T-cell (primary cell): ENCODE data around the gene TMCC2. TPM values are rescaled to one million over a fixed set of nuclear protein-coding genes. Genes with fewer than 3 reads are reported as not detected.

Experiments
- ATAC-seq, 4 experiments: fragments of 200-7000 bp in 3 of 4; fragments of 150-1000 bp in 1 of 4; cut with Tn5 transposase; replicated peaks in 1 of 4; 1 replicate in 3 of 4; 2 replicates in 1 of 4; pipeline ENCODE4 v1.10.0; 2021; ENCODE audit warnings: moderate library complexity in 3 of 4, mild to moderate bottlenecking in 2 of 4, moderate number of reproducible peaks in 1 of 4
- CTCF ChIA-PET, 2 donors: fragments of 300-600 bp; sonication (Branson Sonifier 250); formaldehyde crosslinking; loops; one replicate each; lab custom pipeline; 2022; ENCODE audit warnings: antibody characterized with exemption in 2 of 2; lab: Charles Lee
- POLR2A ChIA-PET, 2 donors: fragments of 300-600 bp; sonication (Branson Sonifier 250); formaldehyde crosslinking; loops; one replicate each; lab custom pipeline; 2022; ENCODE audit warnings: antibody characterized with exemption in 2 of 2; lab: Charles Lee
- DNase-seq, 35 experiments: peaks; one replicate each; pipeline versions ENCODE4 v3.0.0 to v3.0.0-alpha.2; 2013 to 2023
- H3K27ac ChIP-seq: one replicate; pipeline ENCODE4 v1.5.1; 2013; ENCODE audit warnings: low read length
- H3K27me3 ChIP-seq, 2 experiments: replicated peaks in 1 of 2; 1 replicate in 1 of 2; 2 replicates in 1 of 2; pipeline versions ENCODE4 v1.6.1 to v1.7.0; 2013; ENCODE audit warnings: low read length in 1 of 2, mixed read lengths in 1 of 2; ENCODE audit not compliant: control insufficient read depth in 2 of 2, insufficient read depth in 2 of 2; ENCODE audit errors: extremely low read depth in 1 of 2
- H3K36me3 ChIP-seq, 2 donors: 1 replicate in 1 of 2; 2 replicates in 1 of 2; pipeline versions ENCODE4 v1.6.1 to v1.7.0; 2013; ENCODE audit warnings: low read length in 1 of 2; ENCODE audit not compliant: control insufficient read depth in 2 of 2, insufficient read depth in 1 of 2; ENCODE audit errors: extremely low read depth in 1 of 2
- H3K4me1 ChIP-seq, 2 experiments: 1 replicate in 1 of 2; 2 replicates in 1 of 2; pipeline versions ENCODE4 v1.6.1 to v1.7.0; 2013; ENCODE audit warnings: low read length in 2 of 2, mixed read lengths in 1 of 2; ENCODE audit not compliant: insufficient read depth in 2 of 2, control insufficient read depth in 1 of 2; ENCODE audit errors: extremely low read depth in 1 of 2
- H3K4me3 ChIP-seq, 2 donors: 1 replicate in 1 of 2; 2 replicates in 1 of 2; pipeline versions ENCODE4 v1.5.1 to v1.7.0; 2013; ENCODE audit warnings: mild to moderate bottlenecking in 2 of 2, low read length in 1 of 2, moderate library complexity in 1 of 2; ENCODE audit not compliant: control insufficient read depth in 1 of 2; ENCODE audit errors: extremely low read depth in 1 of 2
- H3K9me3 ChIP-seq: 2 replicates; pipeline ENCODE4 v1.7.0; 2013
- H3K27ac Mint-ChIP-seq, 2 donors: one replicate each; pipeline ENCODE4 v1.8.0; 2020 to 2021; ENCODE audit warnings: mild to moderate bottlenecking in 2 of 2, mixed read lengths in 2 of 2
- H3K27me3 Mint-ChIP-seq, 2 donors: one replicate each; pipeline ENCODE4 v1.8.0; 2021 to 2022; ENCODE audit warnings: mixed read lengths in 2 of 2
- H3K36me3 Mint-ChIP-seq: one replicate; pipeline ENCODE4 v1.8.0; 2021; ENCODE audit warnings: mixed read lengths
- H3K4me1 Mint-ChIP-seq, 3 donors: one replicate each; pipeline ENCODE4 v1.8.0; 2020 to 2022; ENCODE audit warnings: mixed read lengths in 3 of 3, mild to moderate bottlenecking in 1 of 3
- H3K4me3 Mint-ChIP-seq, 3 donors: one replicate each; pipeline ENCODE4 v1.8.0; 2020 to 2022; ENCODE audit warnings: mild to moderate bottlenecking in 3 of 3, mixed read lengths in 3 of 3, moderate library complexity in 3 of 3
- H3K9me3 Mint-ChIP-seq, 3 donors: one replicate each; pipeline ENCODE4 v1.8.0; 2020 to 2022; ENCODE audit warnings: mixed read lengths in 3 of 3
- WGBS: methylation state at CpG from one replicate; pipeline ENCODE4 v1.1.5; 2013; ENCODE audit warnings: missing lambda C conversion rate; ENCODE audit not compliant: insufficient coverage; 5-methylcytosine and 5-hydroxymethylcytosine counted together
- total RNA-seq, 35 experiments: library from RNA in 6 of 35; stranded (reverse) in 6 of 35; fragments of 120-200 nt in 1 of 35; gene quantifications; one replicate each; pipeline versions ENCODE4 v1.2.1 to v1.2.4 and lab custom pipeline; 2013 to 2026

TMCC2 gene
- total RNA-seq, 5 donors from 2014 or later (not counting 1 experiment from before 2014, with no cell fraction given), result 1.0 to 3.3 (median 1.8) TPM

- peaks cover 0 to 3% of the 10 kb centered on the region in 2 donors for H3K27me3 Mint-ChIP-seq
- Histone ChIP-seq H3K36me3 (no peaks in the 10 kb centered on the region), H3K27me3 (peaks cover 0 to 30% of the 10 kb centered on the region in 2 experiments), H3K27ac (no peak overlapping the region), H3K4me3 (no peak overlapping the region), H3K9me3 (no peaks in the 10 kb centered on the region), H3K4me1 (peaks cover 0 to 12% of the 10 kb centered on the region in 2 experiments)
- DNase-seq (no peak), ATAC-seq (no peak)
- no peak overlapping the region for H3K4me3 Mint-ChIP-seq
- no peaks in the 10 kb centered on the region for H3K36me3 Mint-ChIP-seq
- H3K27ac Mint-ChIP-seq, result no peak overlapping the region
- WGBS, result 89% methylated on average over 6 of the region's 8 CpGs
- peaks cover 4 to 7% (median 6%) of the 10 kb centered on the region in 3 donors for H3K4me1 Mint-ChIP-seq
- ChIA-PET CTCF (interaction anchor here (0.6 to 1.5 kb wide), 4 partner anchors 29 to 451 kb away, joined by 3 read pairs; no protein-coding TSS in a partner anchor), POLR2A (interaction anchor here in 1 of 2 donors (0.7 kb wide), 1 partner anchor 78 kb away, joined by 3 read pairs; no protein-coding TSS in a partner anchor)
- no peaks in the 10 kb centered on the region for H3K9me3 Mint-ChIP-seq
Observed at GRCh38 chr1:205258719-205259118, 31.0 kb downstream of the TMCC2 start.

DNA sequence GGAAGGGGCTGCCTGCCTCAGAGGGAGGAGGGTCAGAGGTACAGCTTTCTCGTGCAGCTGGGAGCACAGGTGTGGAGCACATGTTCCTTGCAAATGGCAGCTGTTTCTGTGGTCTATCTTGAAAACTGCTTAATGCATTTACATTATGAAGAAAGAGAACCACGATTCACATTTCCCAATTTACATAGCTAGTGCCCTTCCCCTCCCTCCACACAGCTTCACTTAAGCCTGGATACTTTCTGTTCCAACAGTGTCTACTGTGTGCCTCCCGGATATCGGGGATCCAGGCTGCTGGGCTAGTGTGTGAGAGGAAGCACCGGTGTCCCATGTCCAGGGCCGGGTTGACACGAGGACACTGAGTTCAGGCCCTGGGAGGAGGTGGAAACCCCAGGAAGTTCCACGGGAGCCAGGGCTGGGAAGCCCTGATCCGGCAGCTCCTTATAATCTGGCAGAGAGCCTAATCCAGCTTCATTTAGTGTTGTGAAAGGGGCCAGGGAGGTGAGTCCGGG is 31.6 kb downstream of the TMCC2 start:
- H3K9me3 Mint-ChIP-seq, result no peaks in the 10 kb centered on the region
- ATAC-seq, result no peak
- no peak overlapping the region for H3K4me3 Mint-ChIP-seq
- ChIA-PET CTCF (interaction anchor here in 1 of 2 donors (0.8 to 1.5 kb wide), 2 partner anchors 30 to 286 kb away, joined by 3 to 5 read pairs; no protein-coding TSS in a partner anchor), POLR2A (no interaction called here)
- H3K4me1 Mint-ChIP-seq, result peaks cover 4 to 7% (median 6%) of the 10 kb centered on the region in 3 donors
- H3K27me3 Mint-ChIP-seq, result peaks cover 0 to 3% of the 10 kb centered on the region in 2 donors
- H3K36me3 Mint-ChIP-seq, result no peaks in the 10 kb centered on the region
- Histone ChIP-seq H3K36me3 (no peaks in the 10 kb centered on the region), H3K4me3 (no peak overlapping the region), H3K4me1 (peaks cover 0 to 12% of the 10 kb centered on the region in 2 experiments), H3K27ac (no peak overlapping the region), H3K27me3 (peaks cover 0 to 30% of the 10 kb centered on the region in 2 experiments), H3K9me3 (no peaks in the 10 kb centered on the region)
- H3K27ac Mint-ChIP-seq, result no peak overlapping the region
- DNase-seq, result no peak
- 83% methylated on average over 8 of the region's 10 CpGs for WGBS

- no peak overlapping the region for H3K27ac ChIP-seq
- WGBS, result no CpG with 5 or more reads among the region's 1 CpG
- no peak for ATAC-seq
- peaks cover 0 to 30% of the 10 kb centered on the region in 2 experiments for H3K27me3 ChIP-seq
- H3K9me3 ChIP-seq, result no peaks in the 10 kb centered on the region
- H3K36me3 Mint-ChIP-seq, result no peaks in the 10 kb centered on the region
- H3K27me3 Mint-ChIP-seq, result peaks cover 0 to 3% of the 10 kb centered on the region in 2 donors
- peaks cover 4 to 7% (median 6%) of the 10 kb centered on the region in 3 donors for H3K4me1 Mint-ChIP-seq
- H3K9me3 Mint-ChIP-seq, result no peaks in the 10 kb centered on the region
- DNase-seq, result no peak
- POLR2A ChIA-PET, result no interaction called here
- no peak overlapping the region for H3K4me3 ChIP-seq
- peaks cover 0 to 12% of the 10 kb centered on the region in 2 experiments for H3K4me1 ChIP-seq
- no peak overlapping the region for H3K4me3 Mint-ChIP-seq
- CTCF ChIA-PET, result interaction anchor here in 1 of 2 donors (0.8 to 1.5 kb wide), 3 partner anchors 30 to 286 kb away, joined by 3 to 5 read pairs (median 5); no protein-coding TSS in a partner anchor
- no peak overlapping the region for H3K27ac Mint-ChIP-seq
- no peaks in the 10 kb centered on the region for H3K36me3 ChIP-seq
Observed at GRCh38 chr1:205259998-205260397, 32.3 kb downstream of the TMCC2 start.

GRCh38 chr1:205260948-205261732 is 33.4 kb downstream of the TMCC2 start:
- Histone ChIP-seq H3K4me1 (peaks cover 0 to 10% of the 10 kb centered on the region in 2 experiments), H3K4me3 (no peak overlapping the region), H3K9me3 (no peaks in the 10 kb centered on the region), H3K36me3 (no peaks in the 10 kb centered on the region), H3K27ac (no peak overlapping the region), H3K27me3 (peaks cover 0 to 28% of the 10 kb centered on the region in 2 experiments)
- no peak for DNase-seq
- ChIA-PET CTCF (interaction anchor here (0.6 to 1.7 kb wide), 6 partner anchors 32 to 264 kb away, joined by 3 to 12 read pairs (median 5); partner anchors contain the start of gene TMCC2 (in 1 of the 2)), POLR2A (interaction anchor here in 1 of 2 donors (0.6 kb wide), 1 partner anchor 73 kb away, joined by 5 read pairs; no protein-coding TSS in a partner anchor)
- 60% methylated on average over 1 of the region's 8 CpGs for WGBS
- H3K9me3 Mint-ChIP-seq, result no peaks in the 10 kb centered on the region
- no peak overlapping the region for H3K4me3 Mint-ChIP-seq
- H3K36me3 Mint-ChIP-seq, result no peaks in the 10 kb centered on the region
- H3K4me1 Mint-ChIP-seq, result peaks cover 1 to 7% (median 6%) of the 10 kb centered on the region in 3 donors
- H3K27ac Mint-ChIP-seq, result no peak overlapping the region
- H3K27me3 Mint-ChIP-seq, result peaks cover 0 to 3% of the 10 kb centered on the region in 2 donors
- no peak for ATAC-seq

DNA sequence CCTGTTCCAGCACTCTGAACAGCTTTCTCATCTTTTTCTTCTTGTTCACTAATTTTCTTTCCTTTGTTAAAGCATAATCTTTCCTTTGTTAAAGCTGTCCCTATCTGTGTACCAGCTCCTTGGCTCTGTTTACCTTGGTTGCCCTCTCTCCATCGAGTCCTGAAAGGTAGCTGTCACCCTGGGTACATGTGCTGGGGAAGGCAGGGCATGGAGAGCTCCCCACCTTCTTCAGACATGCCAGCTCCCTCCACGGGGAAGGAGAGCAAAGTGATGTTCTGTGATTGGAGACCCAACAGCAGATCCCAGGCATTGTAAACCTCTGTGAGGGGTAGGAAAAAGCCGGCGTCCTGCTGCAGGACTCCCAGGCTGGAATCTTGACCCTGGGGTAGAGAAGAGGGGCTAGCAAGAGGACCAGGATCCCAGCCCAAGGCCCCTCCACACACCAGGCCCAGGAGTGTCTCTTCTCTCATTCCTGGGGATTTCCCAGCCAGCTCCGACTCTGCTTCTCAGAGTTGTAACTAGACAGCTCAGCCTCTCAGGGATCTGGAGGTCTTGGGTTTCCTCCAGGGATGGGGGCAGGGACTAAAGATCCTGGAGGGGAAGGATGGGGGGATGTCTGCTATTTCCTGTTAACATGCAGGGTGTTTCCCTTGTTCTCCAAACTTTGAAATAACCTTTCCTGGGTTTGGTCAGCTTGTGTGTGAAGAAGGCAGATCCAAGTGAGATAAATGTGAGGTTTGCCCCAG is 34.4 kb downstream of the TMCC2 start:
- Mint-ChIP-seq H3K27me3 (peaks cover 0 to 3% of the 10 kb centered on the region in 2 donors), H3K27ac (no peak overlapping the region), H3K36me3 (no peaks in the 10 kb centered on the region), H3K4me1 (peaks cover 0 to 7% (median 6%) of the 10 kb centered on the region in 3 donors), H3K9me3 (no peaks in the 10 kb centered on the region), H3K4me3 (no peak overlapping the region)
- no peaks in the 10 kb centered on the region for H3K9me3 ChIP-seq
- DNase-seq (no peak), ATAC-seq (no peak)
- no CpG with 5 or more reads among the region's 5 CpGs for WGBS
- no peaks in the 10 kb centered on the region for H3K36me3 ChIP-seq
- POLR2A ChIA-PET, result interaction anchor here in 1 of 2 donors (0.6 kb wide), 1 partner anchor 72 kb away, joined by 5 read pairs; no protein-coding TSS in a partner anchor
- H3K27ac ChIP-seq, result no peak overlapping the region
- CTCF ChIA-PET, result interaction anchor here (0.8 to 1.7 kb wide), 5 partner anchors 8 to 225 kb away, joined by 3 to 12 read pairs (median 5); partner anchors contain the start of gene TMCC2 (in 1 of the 2)
- peaks cover 0 to 7% of the 10 kb centered on the region in 2 experiments for H3K4me1 ChIP-seq
- H3K4me3 ChIP-seq, result no peak overlapping the region
- H3K27me3 ChIP-seq, result peaks cover 0 to 23% of the 10 kb centered on the region in 2 experiments
